ENCODE measurements around the gene CREBL2. TPM values are rescaled to one million over a fixed set of nuclear protein-coding genes. Genes with fewer than 3 reads are reported as not detected.
"Not testable (repeated sequence)": the region's sequence is repeated elsewhere in the genome, so short reads cannot be mapped to it uniquely, and the experiment has no call there.

CREBL2 gene
- total and polyA plus RNA-seq, 2 donors: 29.7 to 39.0 TPM

DNA sequence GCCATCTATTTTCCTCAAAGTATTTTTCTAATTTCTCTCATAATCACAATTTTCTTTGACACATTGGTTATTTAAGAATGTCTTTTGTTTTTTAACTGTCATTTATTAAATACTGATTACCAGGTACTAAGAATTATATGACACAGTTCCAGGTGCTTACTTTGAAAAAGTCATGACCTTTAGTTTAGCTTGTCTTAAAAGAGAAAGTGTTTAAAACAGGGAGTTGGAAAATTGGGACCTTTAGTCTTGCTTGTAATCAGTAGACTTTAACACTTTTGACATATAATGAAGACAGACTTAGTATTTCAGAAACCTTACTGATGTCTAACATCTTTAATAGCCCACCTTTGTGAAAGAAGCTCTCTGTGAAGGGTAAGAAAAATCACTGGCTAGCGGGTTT lies 19.2 kb downstream of the CREBL2 start:
- H3K4me1 ChIP-seq (ENCODE audit: insufficient read depth): no peaks in the 10 kb centered on the region
- DNase-seq (ENCODE audit: extremely low spot score): no peak
- H3K36me3 ChIP-seq (ENCODE audit: insufficient read depth): no peaks in the 10 kb centered on the region
- H3K4me3 ChIP-seq (ENCODE audit: low read depth, low read length): no peak overlapping the region
- whole genome bisulfite sequencing: 96% methylated on average over 1 of the region's 1 CpG
- no peak overlapping the region for H3K27ac ChIP-seq (ENCODE audit: low read depth)

DNA sequence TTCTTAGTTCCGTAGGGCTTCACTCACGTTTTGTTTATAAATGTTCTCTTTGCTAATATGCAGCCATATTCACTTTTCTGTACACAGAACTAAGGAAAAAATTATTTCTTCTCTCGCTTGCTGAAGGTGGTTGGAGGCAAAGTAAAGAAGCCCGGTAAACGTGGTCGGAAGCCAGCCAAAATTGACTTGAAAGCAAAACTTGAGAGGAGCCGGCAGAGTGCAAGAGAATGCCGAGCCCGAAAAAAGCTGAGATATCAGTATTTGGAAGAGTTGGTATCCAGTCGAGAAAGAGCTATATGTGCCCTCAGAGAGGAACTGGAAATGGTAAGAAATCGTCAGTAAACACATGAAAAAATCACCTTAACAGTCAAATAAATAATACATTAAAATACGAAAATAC lies 24.0 kb downstream of the CREBL2 start:
- DNase-seq (ENCODE audit: extremely low spot score): no peak
- Histone ChIP-seq H3K27ac (ENCODE audit: low read depth) (no peak overlapping the region), H3K4me1 (ENCODE audit: insufficient read depth) (no peaks in the 10 kb centered on the region), H3K4me3 (ENCODE audit: low read depth, low read length) (no peak overlapping the region), H3K36me3 (ENCODE audit: insufficient read depth) (peaks cover 8% of the 10 kb centered on the region)
- 91% methylated on average over 12 of the region's 12 CpGs for WGBS

DNA sequence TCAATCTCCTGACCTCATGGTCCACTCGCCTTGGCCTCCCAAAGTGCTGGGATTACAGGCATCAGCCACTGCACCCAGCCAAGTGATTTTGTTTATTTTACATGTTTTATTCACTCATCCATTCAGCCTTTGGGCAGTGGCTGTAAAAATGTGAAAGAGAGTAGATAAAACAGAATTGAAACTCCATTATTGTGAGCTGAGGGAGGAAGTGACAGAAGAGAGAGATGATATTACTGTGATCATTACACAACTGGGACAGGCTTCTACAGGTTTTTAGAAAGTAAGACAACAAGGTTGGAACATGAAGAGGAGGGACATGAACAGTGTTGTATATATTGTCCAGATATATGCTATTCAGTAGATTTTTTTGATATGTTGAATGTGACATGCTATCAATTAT lies 25.0 kb downstream of the CREBL2 start:
- Histone ChIP-seq H3K36me3 (ENCODE audit: insufficient read depth) (peaks cover 8% of the 10 kb centered on the region), H3K4me3 (ENCODE audit: low read depth, low read length) (no peak overlapping the region), H3K27ac (ENCODE audit: low read depth) (no peak overlapping the region), H3K4me1 (ENCODE audit: insufficient read depth) (no peaks in the 10 kb centered on the region)
- no peak for DNase-seq (ENCODE audit: extremely low spot score)
- WGBS: 74% methylated on average over 1 of the region's 1 CpG

DNA sequence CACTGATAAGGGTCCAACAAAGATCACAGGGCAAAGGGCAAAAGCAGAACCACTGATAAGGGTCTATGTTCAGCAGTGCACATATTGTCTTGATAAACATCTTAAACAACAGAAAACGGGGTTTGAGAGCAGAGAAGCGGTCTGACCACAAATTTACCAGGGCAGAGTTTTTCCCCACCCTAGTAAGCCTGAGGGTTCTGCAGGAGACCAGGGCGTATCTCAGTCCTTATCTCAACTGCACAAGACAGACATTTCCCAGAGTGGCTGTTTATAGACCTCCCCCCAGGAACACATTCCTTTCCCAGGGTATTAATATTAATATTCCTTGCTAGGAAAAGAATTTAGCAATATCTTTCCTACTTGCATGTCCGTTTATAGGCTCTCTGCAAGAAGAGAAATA lies 28.3 kb downstream of the CREBL2 start:
- H3K36me3 ChIP-seq (ENCODE audit: insufficient read depth); DNase-seq (ENCODE audit: extremely low spot score); H3K27ac ChIP-seq (ENCODE audit: low read depth); H3K4me3 ChIP-seq (ENCODE audit: low read depth, low read length); H3K4me1 ChIP-seq (ENCODE audit: insufficient read depth): not testable (repeated sequence)
- WGBS: 94% methylated on average over 4 of the region's 4 CpGs

DNA sequence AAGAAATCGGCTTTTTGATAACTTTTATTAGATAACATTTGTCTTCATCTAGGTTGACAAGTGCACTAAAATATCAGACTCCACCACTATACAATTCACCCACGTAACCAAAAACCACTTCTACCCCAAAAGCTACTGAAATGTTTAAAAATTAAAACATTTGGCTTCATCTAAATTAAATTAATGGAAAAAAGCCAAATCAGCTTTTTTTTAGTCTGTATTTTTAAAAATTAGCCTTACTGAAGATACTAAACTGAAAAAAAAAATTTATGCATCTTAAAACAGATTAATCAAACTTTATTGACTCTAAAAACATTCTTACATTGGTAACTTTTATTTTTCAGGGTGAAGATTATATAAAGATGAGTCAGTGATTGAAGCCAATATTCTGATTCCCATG lies 30.0 kb downstream of the CREBL2 start:
- 97% methylated on average over 2 of the region's 2 CpGs for WGBS
- Histone ChIP-seq H3K36me3 (ENCODE audit: insufficient read depth) (peaks cover 10% of the 10 kb centered on the region), H3K27ac (ENCODE audit: low read depth) (no peak overlapping the region), H3K4me3 (ENCODE audit: low read depth, low read length) (no peak overlapping the region), H3K4me1 (ENCODE audit: insufficient read depth) (no peaks in the 10 kb centered on the region)
- DNase-seq (ENCODE audit: extremely low spot score): no peak

DNA sequence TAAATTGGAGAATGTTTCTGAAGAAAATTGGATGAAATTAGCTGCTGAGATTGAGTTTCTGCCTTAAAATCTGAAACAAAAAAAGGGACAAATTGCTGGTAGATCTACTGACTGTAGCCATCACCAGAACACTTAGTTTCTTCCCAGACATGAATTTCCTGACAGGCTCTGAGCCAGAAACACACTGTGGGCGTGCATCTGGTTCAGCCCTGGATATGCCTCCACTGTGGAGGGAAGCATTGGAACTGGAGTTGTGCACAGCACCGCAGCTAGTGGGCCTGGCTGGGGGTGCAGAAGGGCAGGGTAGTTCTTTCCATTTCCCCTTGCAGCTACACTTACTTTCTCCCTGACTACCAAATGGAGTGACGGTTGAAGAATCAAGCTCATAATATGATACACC lies 31.2 kb downstream of the CREBL2 start:
- Histone ChIP-seq H3K36me3 (ENCODE audit: insufficient read depth) (peaks cover 8% of the 10 kb centered on the region), H3K4me3 (ENCODE audit: low read depth, low read length) (no peak overlapping the region), H3K4me1 (ENCODE audit: insufficient read depth) (no peaks in the 10 kb centered on the region), H3K27ac (ENCODE audit: low read depth) (no peak overlapping the region)
- WGBS: 88% methylated on average over 3 of the region's 3 CpGs
- no peak for DNase-seq (ENCODE audit: extremely low spot score)

DNA sequence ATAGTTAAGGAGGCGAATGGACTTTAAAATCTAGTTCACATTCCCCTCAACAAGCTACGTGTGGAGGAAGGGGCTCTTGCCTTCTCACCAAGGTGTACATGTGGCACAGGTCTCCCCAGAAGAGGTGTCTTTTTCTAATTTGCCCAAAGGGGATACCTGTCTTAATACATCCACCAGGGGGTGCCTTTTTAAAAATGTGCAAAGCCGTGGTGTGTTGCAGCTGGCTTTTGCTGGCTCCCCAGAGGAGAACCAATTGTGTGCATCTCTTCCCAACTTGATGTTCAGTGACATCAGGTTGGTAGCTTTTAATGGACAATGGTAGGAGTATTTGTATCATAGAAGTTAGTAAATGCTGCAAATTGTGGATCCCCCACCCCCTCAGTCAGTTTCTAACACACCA lies 33.8 kb downstream of the CREBL2 start:
- WGBS: 77% methylated on average over 3 of the region's 3 CpGs
- no peak overlapping the region for H3K4me3 ChIP-seq (ENCODE audit: low read depth, low read length)
- H3K27ac ChIP-seq (ENCODE audit: low read depth): no peak overlapping the region
- no peak for DNase-seq (ENCODE audit: extremely low spot score)
- peaks cover 2% of the 10 kb centered on the region for H3K36me3 ChIP-seq (ENCODE audit: insufficient read depth)
- H3K4me1 ChIP-seq (ENCODE audit: insufficient read depth): no peaks in the 10 kb centered on the region

DNA sequence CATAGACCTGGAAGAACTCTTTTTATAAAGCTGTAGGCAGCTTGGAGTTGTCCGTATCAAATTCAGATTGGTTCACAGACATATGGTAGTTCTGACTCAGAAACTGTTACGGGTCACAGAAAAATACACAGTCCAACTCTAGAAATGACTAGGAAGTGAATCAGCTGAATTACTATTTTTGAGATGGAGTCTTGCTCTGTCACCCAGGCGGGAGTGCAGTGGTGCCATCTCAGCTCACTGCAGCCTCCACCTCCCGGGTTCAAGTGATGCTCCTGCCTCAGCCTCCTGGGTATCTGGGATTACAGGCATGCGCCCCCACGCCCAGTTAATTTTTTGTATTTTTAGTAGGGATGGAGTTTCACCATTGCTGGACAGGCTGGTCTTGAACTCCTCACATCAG lies 34.3 kb downstream of the CREBL2 start:
- H3K4me1 ChIP-seq (ENCODE audit: insufficient read depth); H3K4me3 ChIP-seq (ENCODE audit: low read depth, low read length); H3K27ac ChIP-seq (ENCODE audit: low read depth); H3K36me3 ChIP-seq (ENCODE audit: insufficient read depth); DNase-seq (ENCODE audit: extremely low spot score): not testable (repeated sequence)
- WGBS: 95% methylated on average over 6 of the region's 6 CpGs

DNA sequence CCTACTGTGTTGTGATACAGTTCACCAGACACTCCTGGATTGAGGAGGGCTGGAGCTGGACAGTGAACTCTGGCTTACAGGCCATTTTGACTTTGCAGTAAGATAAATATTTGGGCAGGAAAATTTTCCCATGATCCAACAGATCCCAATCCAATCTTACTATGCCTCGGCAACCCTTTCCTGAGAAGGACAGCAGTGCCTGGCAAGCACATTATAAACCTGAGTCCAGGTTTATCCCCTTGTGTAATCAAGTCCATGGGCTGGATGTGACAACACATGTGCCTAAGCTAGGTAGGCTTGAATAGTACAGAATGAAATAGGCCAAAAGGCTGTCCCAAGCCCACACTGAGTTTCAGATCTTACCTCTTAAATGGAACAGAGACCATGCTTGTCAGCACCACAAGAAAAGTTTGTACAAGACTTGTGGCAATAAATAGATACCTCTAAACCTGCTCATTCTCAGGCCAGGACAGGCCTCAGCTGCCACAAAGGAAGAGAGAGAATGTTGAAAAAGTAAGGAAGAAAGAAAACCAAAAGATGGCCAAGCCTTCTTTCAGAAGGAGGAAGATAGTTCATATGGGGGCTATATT lies 34.9 kb downstream of the CREBL2 start:
- Histone ChIP-seq H3K4me3 (ENCODE audit: low read depth, low read length) (no peak overlapping the region), H3K27ac (ENCODE audit: low read depth) (no peak overlapping the region), H3K36me3 (ENCODE audit: insufficient read depth) (peaks cover 2% of the 10 kb centered on the region), H3K4me1 (ENCODE audit: insufficient read depth) (no peaks in the 10 kb centered on the region)
- DNase-seq (ENCODE audit: extremely low spot score): no peak
- WGBS: 90% methylated on average over 1 of the region's 1 CpG

DNA sequence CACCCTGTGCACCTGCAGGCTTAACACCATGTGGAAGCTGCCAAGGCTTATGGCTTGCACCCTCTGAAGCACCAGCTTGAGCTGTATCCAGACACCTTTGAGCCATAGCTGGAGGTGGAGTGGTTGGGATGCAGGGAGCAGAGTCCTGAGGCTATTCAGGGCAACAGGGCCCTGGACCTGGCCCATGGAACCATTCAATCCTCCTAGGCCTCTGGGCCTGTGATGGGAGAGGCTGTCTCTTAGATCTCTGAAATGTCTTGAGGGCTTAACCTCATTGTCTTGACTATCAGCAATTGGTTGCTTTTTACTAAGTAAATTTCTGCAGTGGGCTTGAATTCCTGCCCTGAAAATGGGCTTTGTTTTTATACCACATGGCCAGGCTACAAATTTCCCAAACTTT lies 36.6 kb downstream of the CREBL2 start:
- no peak overlapping the region for H3K4me3 ChIP-seq (ENCODE audit: low read depth, low read length)
- no peak for DNase-seq (ENCODE audit: extremely low spot score)
- H3K36me3 ChIP-seq (ENCODE audit: insufficient read depth): no peaks in the 10 kb centered on the region
- H3K27ac ChIP-seq (ENCODE audit: low read depth): no peak overlapping the region
- no peaks in the 10 kb centered on the region for H3K4me1 ChIP-seq (ENCODE audit: insufficient read depth)

DNA sequence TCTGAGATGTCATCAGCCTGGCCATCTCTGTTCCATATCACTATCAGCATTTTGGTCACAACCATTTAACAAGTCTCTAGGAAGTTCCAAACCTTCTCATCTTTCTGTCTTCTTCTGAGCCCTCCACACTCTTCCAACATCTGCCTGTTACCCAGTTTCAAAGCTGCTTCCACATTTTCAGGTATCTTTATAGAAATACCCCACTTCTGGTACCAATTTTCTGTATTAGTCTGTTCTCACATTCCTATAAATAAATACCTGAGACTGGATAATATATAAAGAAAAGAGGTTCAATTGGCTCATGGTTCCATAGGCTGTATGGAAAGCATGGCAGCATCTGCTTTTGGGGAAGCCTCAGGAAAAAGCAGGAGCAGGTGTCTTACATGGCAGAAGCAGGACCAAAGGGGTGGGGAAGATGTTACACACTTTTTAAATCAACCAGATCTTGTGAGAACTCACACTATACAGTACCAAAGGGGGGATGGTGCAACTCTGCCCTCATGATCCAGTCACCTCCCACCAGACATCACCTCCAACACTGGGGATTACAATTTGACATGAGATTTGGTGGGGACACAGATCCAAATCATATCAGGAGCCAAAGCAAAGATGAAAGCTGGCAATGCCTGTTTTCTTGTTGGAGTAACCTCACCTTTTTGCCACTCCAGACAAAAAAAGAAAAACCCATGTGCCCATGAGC lies 37.4 kb downstream of the CREBL2 start:
- Histone ChIP-seq H3K36me3 (ENCODE audit: insufficient read depth) (no peaks in the 10 kb centered on the region), H3K4me1 (ENCODE audit: insufficient read depth) (no peaks in the 10 kb centered on the region), H3K27ac (ENCODE audit: low read depth) (no peak overlapping the region), H3K4me3 (ENCODE audit: low read depth, low read length) (no peak overlapping the region)
- no peak for DNase-seq (ENCODE audit: extremely low spot score)

DNA sequence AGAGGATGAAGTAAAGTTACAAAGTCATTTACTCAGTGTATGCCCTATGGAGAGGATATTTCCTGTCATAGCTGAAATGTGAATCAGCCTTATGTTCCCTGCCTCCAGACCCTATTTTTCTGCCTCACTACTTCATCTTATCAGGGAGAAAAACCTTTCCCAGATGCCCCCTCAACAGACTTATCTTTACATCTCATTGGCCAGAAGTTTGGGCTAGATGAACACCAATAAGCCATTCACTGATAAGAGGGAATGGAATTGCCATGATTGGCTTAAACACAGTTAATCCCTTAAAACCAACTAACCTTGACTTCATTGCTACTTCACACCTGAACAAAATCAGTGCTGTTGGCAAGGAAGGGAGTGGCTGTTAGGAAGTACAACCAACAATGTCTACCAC lies 40.1 kb downstream of the CREBL2 start:
- Histone ChIP-seq H3K36me3 (ENCODE audit: insufficient read depth) (no peaks in the 10 kb centered on the region), H3K4me3 (ENCODE audit: low read depth, low read length) (no peak overlapping the region), H3K27ac (ENCODE audit: low read depth) (no peak overlapping the region), H3K4me1 (ENCODE audit: insufficient read depth) (no peaks in the 10 kb centered on the region)
- no peak for DNase-seq (ENCODE audit: extremely low spot score)

DNA sequence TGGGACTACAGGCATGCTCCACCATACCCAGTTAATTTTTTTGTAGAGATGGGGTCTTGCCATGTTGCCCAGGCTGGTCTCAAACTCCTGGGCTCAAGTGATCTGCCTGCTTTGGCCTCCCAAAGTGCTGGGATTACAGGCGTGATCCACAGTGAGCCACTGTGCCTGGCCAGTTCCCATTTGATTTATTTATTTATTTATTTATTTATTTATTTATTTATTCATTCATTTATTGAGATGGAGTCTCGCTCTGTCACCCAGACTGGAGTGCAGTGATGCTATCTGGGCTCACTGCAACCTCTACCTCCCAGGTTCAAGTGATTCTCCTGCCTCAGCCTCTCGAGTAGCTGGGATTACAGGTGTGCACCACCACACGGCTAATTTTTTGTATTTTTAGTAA lies 41.0 kb downstream of the CREBL2 start:
- 93% methylated on average over 4 of the region's 4 CpGs for WGBS
- not testable (repeated sequence) for H3K36me3 ChIP-seq (ENCODE audit: insufficient read depth)

DNA sequence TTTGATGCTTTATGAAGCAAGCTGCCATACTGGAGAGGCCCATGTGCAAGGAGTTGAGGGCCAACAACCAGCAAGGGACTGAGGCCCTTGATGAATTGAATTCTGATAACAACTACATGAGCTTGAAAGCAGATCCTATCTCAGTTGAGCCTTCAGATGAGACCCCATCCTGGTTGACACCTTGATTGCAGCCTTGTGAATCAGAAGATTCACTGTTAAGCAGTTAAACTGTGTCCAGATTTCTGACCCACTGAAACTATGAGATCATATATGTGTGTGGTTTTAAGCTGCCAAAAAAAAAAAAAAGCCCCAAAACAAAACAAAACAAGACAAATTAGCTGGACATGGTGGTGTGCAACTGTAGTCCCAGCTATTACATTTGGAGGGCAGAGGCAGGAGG lies 42.2 kb downstream of the CREBL2 start:
- Histone ChIP-seq H3K4me3 (ENCODE audit: low read depth, low read length) (no peak overlapping the region), H3K4me1 (ENCODE audit: insufficient read depth) (no peaks in the 10 kb centered on the region), H3K27ac (ENCODE audit: low read depth) (no peak overlapping the region), H3K36me3 (ENCODE audit: insufficient read depth) (no peaks in the 10 kb centered on the region)
- no peak for DNase-seq (ENCODE audit: extremely low spot score)

More for the DNA sequence above, 41.0 kb downstream of the CREBL2 start:
- not testable (repeated sequence) for DNase-seq (ENCODE audit: extremely low spot score); H3K27ac ChIP-seq (ENCODE audit: low read depth); H3K4me3 ChIP-seq (ENCODE audit: low read depth, low read length); H3K4me1 ChIP-seq (ENCODE audit: insufficient read depth)

Data from urinary bladder (tissue), 4 donors.